Activated CD8-positive, alpha-beta memory T cell treated with anti-CD3 and anti-CD28 coated beads for 36 hours (primary cell): ENCODE data around the gene MINDY4B. TPM values are rescaled to one million over a fixed set of nuclear protein-coding genes. Genes with fewer than 3 reads are reported as not detected.
"Not testable (repeated sequence)": the region's sequence is repeated elsewhere in the genome, so short reads cannot be mapped to it uniquely, and the experiment has no call there.

Experiments
- CTCF ChIA-PET: fragments of 350-600 bp; sonication (Branson Sonifier 250); formaldehyde crosslinking; loops from one replicate; lab custom pipeline; 2021; ENCODE audit warnings: antibody characterized with exemption; lab: Charles Lee
- POLR2A ChIA-PET: fragments of 350-600 bp; sonication (Branson Sonifier 250); formaldehyde crosslinking; loops from one replicate; lab custom pipeline; 2021; ENCODE audit warnings: antibody characterized with exemption; lab: Charles Lee
- total RNA-seq, 2 experiments: library from RNA; stranded (reverse); gene quantifications; one replicate each; pipeline ENCODE4 v1.2.3, GENCODE V29; 2021

Gene MINDY4B
- total RNA-seq, 2 experiments from 2014 or later = not detected

- CTCF ChIA-PET = interaction anchor here (1.2 to 1.9 kb wide), 4 partner anchors 74 to 152 kb away, joined by 3 to 12 read pairs (median 4); no protein-coding TSS in a partner anchor
- POLR2A ChIA-PET = not testable (repeated sequence)
Observed at GRCh38 chr3:150863921-150864320, 41.3 kb downstream of the MINDY4B start.

- POLR2A ChIA-PET = no interaction called here
Observed at GRCh38 chr3:150861851-150862250, 43.4 kb downstream of the MINDY4B start.

GRCh38 chr3:150857936-150858335 lies 47.3 kb downstream of the MINDY4B start:
- POLR2A ChIA-PET, CTCF ChIA-PET: not testable (repeated sequence)

More at GRCh38 chr3:150861851-150862250, 43.4 kb downstream of the MINDY4B start:
- CTCF ChIA-PET = no interaction called here

- CTCF ChIA-PET = no interaction called here
Observed at GRCh38 chr3:150850191-150850590, 55.0 kb downstream of the MINDY4B start.

GRCh38 chr3:150848864-150849263 lies 56.4 kb downstream of the MINDY4B start:
- ChIA-PET CTCF (no interaction called here), POLR2A (no interaction called here)

More at GRCh38 chr3:150850191-150850590, 55.0 kb downstream of the MINDY4B start:
- POLR2A ChIA-PET = no interaction called here

- CTCF ChIA-PET = no interaction called here
- POLR2A ChIA-PET = no interaction called here
Observed at GRCh38 chr3:150847433-150847832, 57.8 kb downstream of the MINDY4B start.

GRCh38 chr3:150844484-150844883 lies 60.8 kb downstream of the MINDY4B start:
- POLR2A ChIA-PET = no interaction called here
- CTCF ChIA-PET = no interaction called here

- ChIA-PET POLR2A (no interaction called here), CTCF (no interaction called here)
Observed at GRCh38 chr3:150843241-150843640, 62.0 kb downstream of the MINDY4B start.

- POLR2A ChIA-PET = no interaction called here
- CTCF ChIA-PET = no interaction called here
Observed at GRCh38 chr3:150840802-150841515, 64.3 kb downstream of the MINDY4B start.

- POLR2A ChIA-PET = no interaction called here
Observed at GRCh38 chr3:150830745-150831144, 74.5 kb downstream of the MINDY4B start.

GRCh38 chr3:150830094-150830681 lies 75.1 kb downstream of the MINDY4B start:
- ChIA-PET CTCF (no interaction called here), POLR2A (no interaction called here)

More at GRCh38 chr3:150830745-150831144, 74.5 kb downstream of the MINDY4B start:
- CTCF ChIA-PET = interaction anchor here (0.7 to 1.3 kb wide), 2 partner anchors 34 to 200 kb away, joined by 3 to 4 read pairs; no protein-coding TSS in a partner anchor

- ChIA-PET POLR2A (no interaction called here), CTCF (no interaction called here)
Observed at GRCh38 chr3:150829408-150829807, 75.8 kb downstream of the MINDY4B start.

GRCh38 chr3:150828997-150829396 lies 76.2 kb downstream of the MINDY4B start:
- POLR2A ChIA-PET = no interaction called here
- CTCF ChIA-PET = no interaction called here

- CTCF ChIA-PET = no interaction called here
- POLR2A ChIA-PET = no interaction called here
Observed at GRCh38 chr3:150828261-150828660, 77.0 kb downstream of the MINDY4B start.

GRCh38 chr3:150826466-150827282 lies 78.6 kb downstream of the MINDY4B start:
- CTCF ChIA-PET = no interaction called here
- POLR2A ChIA-PET = interaction anchor here (0.6 kb wide), 1 partner anchor 839 kb away, joined by 4 read pairs; no protein-coding TSS in a partner anchor

- ChIA-PET CTCF (no interaction called here), POLR2A (interaction anchor here (0.6 kb wide), 1 partner anchor 838 kb away, joined by 4 read pairs; no protein-coding TSS in a partner anchor)
Observed at GRCh38 chr3:150825916-150826377, 79.3 kb downstream of the MINDY4B start.

GRCh38 chr3:150825192-150825915 lies 79.9 kb downstream of the MINDY4B start:
- POLR2A ChIA-PET = interaction anchor here (0.6 kb wide), 1 partner anchor 837 kb away, joined by 4 read pairs; no protein-coding TSS in a partner anchor
- CTCF ChIA-PET = no interaction called here

GRCh38 chr3:150823277-150823676 lies 82.0 kb downstream of the MINDY4B start:
- ChIA-PET POLR2A (no interaction called here), CTCF (interaction anchor here (0.6 kb wide), 1 partner anchor 141 kb away, joined by 5 read pairs; no protein-coding TSS in a partner anchor)

- POLR2A ChIA-PET = no interaction called here
- CTCF ChIA-PET = no interaction called here
Observed at GRCh38 chr3:150822636-150823035, 82.6 kb downstream of the MINDY4B start.
